Stomach (tissue), 4 donors: ENCODE results near the gene LIN9.

Source experiments
- EP300 ChIP-seq: sonication (generic); formaldehyde crosslinking; IDR thresholded peaks from one replicate; pipeline ENCODE4 v1.6.1; 2017; ENCODE audit warnings: antibody characterized with exemption
- POLR2A ChIP-seq, 4 donors: fragments of 450-650 bp; IDR thresholded peaks; one replicate each; pipeline ENCODE4 v1.6.1; 2016; ENCODE audit warnings: antibody characterized with exemption in 4 of 4, control low read depth in 2 of 4, mild to moderate bottlenecking in 1 of 4, moderate library complexity in 1 of 4
- POLR2AphosphoS5 ChIP-seq, 3 donors: sonication (generic); formaldehyde crosslinking; IDR thresholded peaks; one replicate each; pipeline ENCODE4 v1.6.1; 2016; ENCODE audit warnings: antibody characterized with exemption in 3 of 3
- TF ChIP-seq, protein P1 (sequence below), 7 experiments: fragments of 450-650 bp in 4 of 7; fragments of 200-600 bp in 3 of 7; sonication (generic) in 3 of 7; IDR thresholded peaks; one replicate each; pipeline ENCODE4 v1.5.1; 2016 to 2019; ENCODE audit warnings: antibody characterized with exemption in 7 of 7, control low read depth in 2 of 7, mild to moderate bottlenecking in 1 of 7

DNA sequence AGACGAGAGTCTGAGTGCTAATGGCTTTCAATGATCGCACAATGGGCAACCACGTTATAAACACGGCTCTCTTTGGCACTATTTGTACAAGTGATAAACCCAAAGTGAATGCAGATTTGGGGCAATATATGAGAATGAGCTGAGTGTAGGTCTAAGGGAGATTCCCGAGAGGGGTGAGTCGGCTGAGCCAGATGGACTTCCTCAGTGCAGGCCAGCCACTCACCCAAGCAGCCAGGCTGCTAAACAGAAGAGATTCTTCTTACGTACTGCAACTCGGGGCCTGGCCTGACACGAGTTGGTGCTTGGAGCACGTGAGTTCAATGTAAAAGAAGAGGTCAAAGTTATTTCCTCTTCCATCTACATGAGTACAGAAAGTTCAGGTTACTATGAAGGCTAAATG, 91.7 kb downstream of the LIN9 start:
- TF ChIP-seq, protein P1, sequence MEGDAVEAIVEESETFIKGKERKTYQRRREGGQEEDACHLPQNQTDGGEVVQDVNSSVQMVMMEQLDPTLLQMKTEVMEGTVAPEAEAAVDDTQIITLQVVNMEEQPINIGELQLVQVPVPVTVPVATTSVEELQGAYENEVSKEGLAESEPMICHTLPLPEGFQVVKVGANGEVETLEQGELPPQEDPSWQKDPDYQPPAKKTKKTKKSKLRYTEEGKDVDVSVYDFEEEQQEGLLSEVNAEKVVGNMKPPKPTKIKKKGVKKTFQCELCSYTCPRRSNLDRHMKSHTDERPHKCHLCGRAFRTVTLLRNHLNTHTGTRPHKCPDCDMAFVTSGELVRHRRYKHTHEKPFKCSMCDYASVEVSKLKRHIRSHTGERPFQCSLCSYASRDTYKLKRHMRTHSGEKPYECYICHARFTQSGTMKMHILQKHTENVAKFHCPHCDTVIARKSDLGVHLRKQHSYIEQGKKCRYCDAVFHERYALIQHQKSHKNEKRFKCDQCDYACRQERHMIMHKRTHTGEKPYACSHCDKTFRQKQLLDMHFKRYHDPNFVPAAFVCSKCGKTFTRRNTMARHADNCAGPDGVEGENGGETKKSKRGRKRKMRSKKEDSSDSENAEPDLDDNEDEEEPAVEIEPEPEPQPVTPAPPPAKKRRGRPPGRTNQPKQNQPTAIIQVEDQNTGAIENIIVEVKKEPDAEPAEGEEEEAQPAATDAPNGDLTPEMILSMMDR (IDR thresholded peaks at IDR 0.05) = no peak
- TF ChIP-seq POLR2AphosphoS5 (IDR thresholded peaks at IDR 0.05) (no peak), POLR2A (IDR thresholded peaks at IDR 0.05) (no peak), EP300 (no peak)
